GM19099 (cell line): ENCODE results near the gene AGK.

Experiments used
- POLR2A ChIP-seq: IDR thresholded peaks from 3 replicates; pipeline ENCODE4 v1.6.1; 2011; ENCODE audit warnings: low read depth; ENCODE audit not compliant: insufficient read length; ENCODE audit errors: extremely low read depth

Gene AGK

GRCh38 chr7:141551094-141551781, at the start of gene AGK:
Gene AGK (plus strand): TSS chr7:141551410. CDS start chr7:141555467, 4,057 bp downstream.
- peak; percentile 96 for TF ChIP-seq POLR2A

GRCh38 chr7:141501451-141501850, 49.8 kb upstream of the AGK start:
- no peak for TF ChIP-seq POLR2A

GRCh38 chr7:141511316-141511675, 39.9 kb upstream of the AGK start:
- TF ChIP-seq POLR2A = no peak

- TF ChIP-seq POLR2A = no peak
Measured at GRCh38 chr7:141511676-141512396, 39.4 kb upstream of the AGK start.

GRCh38 chr7:141512597-141512996, 38.6 kb upstream of the AGK start:
- TF ChIP-seq POLR2A = no peak

GRCh38 chr7:141513720-141514119, 37.5 kb upstream of the AGK start:
- TF ChIP-seq POLR2A = no peak

- TF ChIP-seq POLR2A = no peak
Measured at GRCh38 chr7:141515941-141516340, 35.3 kb upstream of the AGK start.

GRCh38 chr7:141519623-141520022, 31.6 kb upstream of the AGK start:
- TF ChIP-seq POLR2A = no peak

GRCh38 chr7:141522657-141523342, 28.4 kb upstream of the AGK start:
- no peak for TF ChIP-seq POLR2A

- TF ChIP-seq POLR2A = no peak
Measured at GRCh38 chr7:141525973-141526514, 25.2 kb upstream of the AGK start.

- no peak for TF ChIP-seq POLR2A
Measured at GRCh38 chr7:141527076-141527475, 24.1 kb upstream of the AGK start.

GRCh38 chr7:141528399-141528798, 22.8 kb upstream of the AGK start:
- no peak for TF ChIP-seq POLR2A

GRCh38 chr7:141533149-141533949, 17.9 kb upstream of the AGK start:
- no peak for TF ChIP-seq POLR2A

GRCh38 chr7:141534757-141535737, 16.2 kb upstream of the AGK start:
- no peak for TF ChIP-seq POLR2A

- no peak for TF ChIP-seq POLR2A
Measured at GRCh38 chr7:141537906-141538305, 13.3 kb upstream of the AGK start.
